ENCODE data around the gene GABRR3.

GABRR3 gene

GRCh38 chr3:97994328-97994945 is 40.7 kb downstream of the GABRR3 start:
- DNase-seq (ENCODE audit: low read depth, low spot score), result no peak
- TF ChIP-seq CTCF (IDR thresholded peaks at IDR 0.05; ENCODE audit: low read depth, low read length), result no peak
- no peak overlapping the region for H3K4me3 ChIP-seq (ENCODE audit: low read depth, low read length)
- in situ Hi-C loops (cut with HindIII; ENCODE audit: low sequenced_read_pairs), result no loop called here

- in situ Hi-C loops (cut with HindIII; ENCODE audit: low sequenced_read_pairs), result no loop called here
- no peak for DNase-seq (ENCODE audit: low read depth, low spot score)
- no peak overlapping the region for H3K4me3 ChIP-seq (ENCODE audit: low read depth, low read length)
- TF ChIP-seq CTCF (IDR thresholded peaks at IDR 0.05; ENCODE audit: low read depth, low read length), result no peak
These were observed 41.6 kb downstream of the GABRR3 start for GRCh38 chr3:97993526-97993925.

- in situ Hi-C loops (cut with HindIII; ENCODE audit: low sequenced_read_pairs), result no loop called here
- DNase-seq (ENCODE audit: low read depth, low spot score), result no peak
- no peak for TF ChIP-seq CTCF (IDR thresholded peaks at IDR 0.05; ENCODE audit: low read depth, low read length)
- no peak overlapping the region for H3K4me3 ChIP-seq (ENCODE audit: low read depth, low read length)
These were observed 42.5 kb downstream of the GABRR3 start for GRCh38 chr3:97992547-97993173.

GRCh38 chr3:97991293-97991682 is 43.8 kb downstream of the GABRR3 start:
- DNase-seq (ENCODE audit: low read depth, low spot score), result no peak
- TF ChIP-seq CTCF (IDR thresholded peaks at IDR 0.05; ENCODE audit: low read depth, low read length), result no peak
- in situ Hi-C loops (cut with HindIII; ENCODE audit: low sequenced_read_pairs), result no loop called here
- no peak overlapping the region for H3K4me3 ChIP-seq (ENCODE audit: low read depth, low read length)

- no peak overlapping the region for H3K4me3 ChIP-seq (ENCODE audit: low read depth, low read length)
- in situ Hi-C loops (cut with HindIII; ENCODE audit: low sequenced_read_pairs), result no loop called here
- no peak for DNase-seq (ENCODE audit: low read depth, low spot score)
- no peak for TF ChIP-seq CTCF (IDR thresholded peaks at IDR 0.05; ENCODE audit: low read depth, low read length)
These were observed 44.4 kb downstream of the GABRR3 start for GRCh38 chr3:97990624-97991292.

- no peak for TF ChIP-seq CTCF (IDR thresholded peaks at IDR 0.05; ENCODE audit: low read depth, low read length)
- in situ Hi-C loops (cut with HindIII; ENCODE audit: low sequenced_read_pairs), result no loop called here
- DNase-seq (ENCODE audit: low read depth, low spot score), result no peak
These were observed 46.1 kb downstream of the GABRR3 start for GRCh38 chr3:97988784-97989568.

More at GRCh38 chr3:97988784-97989568, 46.1 kb downstream of the GABRR3 start:
- H3K4me3 ChIP-seq (ENCODE audit: low read depth, low read length), result no peak overlapping the region

Data from astrocyte of the spinal cord (primary cell).